LNCAP (cell line): ENCODE data around the gene NXF1.

ENCODE experiments used
- TF ChIP-seq, protein P1 (sequence below): fragments of 450-650 bp; IDR thresholded peaks from 2 replicates; pipeline ENCODE4 v1.5.1; 2017; ENCODE audit warnings: mild to moderate bottlenecking

NXF1 gene

DNA sequence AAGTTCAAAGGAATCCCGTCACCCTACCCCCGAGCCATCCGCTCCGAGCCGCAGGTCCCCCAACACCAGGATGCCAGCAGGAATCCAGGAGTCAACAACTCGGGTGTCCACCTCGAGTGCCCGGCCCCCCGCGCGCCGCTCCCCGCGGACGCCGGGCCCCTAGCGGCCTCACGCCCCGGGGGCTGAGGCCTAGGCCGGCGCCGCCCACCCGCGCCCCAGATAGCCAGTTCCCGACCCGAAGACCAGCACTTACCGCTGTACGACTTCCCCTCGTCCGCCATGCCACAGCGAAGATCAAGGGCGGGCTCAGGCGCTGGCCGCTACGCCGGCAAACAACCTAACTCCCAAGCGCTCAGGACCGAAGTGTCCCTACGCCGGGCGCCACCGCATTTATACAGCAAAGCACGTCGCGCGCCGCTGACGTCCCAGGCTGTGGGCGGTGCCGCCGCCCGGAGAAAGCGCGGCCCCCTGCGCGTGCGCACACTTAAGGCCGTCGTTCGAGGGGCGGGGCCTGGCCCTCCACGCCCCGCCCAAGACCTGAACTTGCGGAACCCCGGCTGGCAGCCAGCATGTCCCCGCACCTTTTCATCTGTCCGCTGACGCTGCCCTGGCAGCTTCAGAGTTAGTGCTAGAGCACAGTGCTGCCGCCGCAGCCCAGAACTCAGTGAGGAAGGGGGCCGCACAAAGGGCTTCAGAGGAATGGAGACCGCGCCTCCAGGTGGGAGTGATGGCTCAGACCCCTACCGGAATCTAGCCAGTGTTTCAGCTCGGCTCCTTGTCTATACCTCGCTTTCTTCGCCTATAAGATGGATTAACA is at the start of gene NXF1:
TSS of gene NXF1 (minus strand) at position 365 of the 817 bp plus-strand sequence. CDS start at position 281, 84 bp downstream.
- TF ChIP-seq, protein P1, sequence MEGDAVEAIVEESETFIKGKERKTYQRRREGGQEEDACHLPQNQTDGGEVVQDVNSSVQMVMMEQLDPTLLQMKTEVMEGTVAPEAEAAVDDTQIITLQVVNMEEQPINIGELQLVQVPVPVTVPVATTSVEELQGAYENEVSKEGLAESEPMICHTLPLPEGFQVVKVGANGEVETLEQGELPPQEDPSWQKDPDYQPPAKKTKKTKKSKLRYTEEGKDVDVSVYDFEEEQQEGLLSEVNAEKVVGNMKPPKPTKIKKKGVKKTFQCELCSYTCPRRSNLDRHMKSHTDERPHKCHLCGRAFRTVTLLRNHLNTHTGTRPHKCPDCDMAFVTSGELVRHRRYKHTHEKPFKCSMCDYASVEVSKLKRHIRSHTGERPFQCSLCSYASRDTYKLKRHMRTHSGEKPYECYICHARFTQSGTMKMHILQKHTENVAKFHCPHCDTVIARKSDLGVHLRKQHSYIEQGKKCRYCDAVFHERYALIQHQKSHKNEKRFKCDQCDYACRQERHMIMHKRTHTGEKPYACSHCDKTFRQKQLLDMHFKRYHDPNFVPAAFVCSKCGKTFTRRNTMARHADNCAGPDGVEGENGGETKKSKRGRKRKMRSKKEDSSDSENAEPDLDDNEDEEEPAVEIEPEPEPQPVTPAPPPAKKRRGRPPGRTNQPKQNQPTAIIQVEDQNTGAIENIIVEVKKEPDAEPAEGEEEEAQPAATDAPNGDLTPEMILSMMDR: no peak

DNA sequence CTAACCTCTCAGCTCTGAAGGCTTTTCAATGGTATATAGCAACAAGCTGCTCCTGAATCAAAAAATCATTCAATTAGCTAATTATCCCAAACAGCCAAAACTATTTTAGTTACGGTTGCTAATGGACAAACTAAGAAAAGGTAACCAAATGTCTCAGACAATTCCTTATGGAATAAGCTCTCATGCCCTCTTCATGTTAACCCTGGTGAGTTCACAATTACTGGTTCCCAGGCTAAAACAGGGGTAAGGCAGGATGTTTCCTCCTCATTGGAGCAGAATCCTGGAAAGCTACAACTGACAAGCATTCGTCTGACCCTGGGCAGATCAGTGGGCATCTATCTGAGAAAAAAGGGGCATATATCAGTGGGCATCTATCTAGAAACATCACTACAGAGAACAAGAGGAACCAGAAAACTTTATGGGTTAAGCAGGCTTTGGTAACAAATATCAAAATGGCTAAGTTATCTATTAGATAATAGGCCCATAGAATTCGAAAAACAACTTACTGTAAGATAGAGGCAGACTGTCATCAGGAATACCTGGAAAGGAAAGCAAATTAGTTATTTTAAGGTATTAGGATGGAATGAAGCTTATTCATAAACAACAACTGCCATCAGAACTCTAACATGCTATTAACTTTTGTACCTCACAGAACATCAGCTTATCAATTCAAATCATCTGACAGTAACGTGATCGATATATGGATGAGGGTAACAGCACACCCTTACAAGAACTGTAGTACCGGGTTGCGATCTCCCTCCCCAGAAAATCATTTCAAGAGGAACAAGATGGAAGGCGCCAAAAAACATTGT is 49.0 kb upstream of the NXF1 start:
- TF ChIP-seq, protein P1: no peak

GRCh38 chr11:62853279-62853965 is 48.2 kb upstream of the NXF1 start:
- TF ChIP-seq, protein P1: no peak

DNA sequence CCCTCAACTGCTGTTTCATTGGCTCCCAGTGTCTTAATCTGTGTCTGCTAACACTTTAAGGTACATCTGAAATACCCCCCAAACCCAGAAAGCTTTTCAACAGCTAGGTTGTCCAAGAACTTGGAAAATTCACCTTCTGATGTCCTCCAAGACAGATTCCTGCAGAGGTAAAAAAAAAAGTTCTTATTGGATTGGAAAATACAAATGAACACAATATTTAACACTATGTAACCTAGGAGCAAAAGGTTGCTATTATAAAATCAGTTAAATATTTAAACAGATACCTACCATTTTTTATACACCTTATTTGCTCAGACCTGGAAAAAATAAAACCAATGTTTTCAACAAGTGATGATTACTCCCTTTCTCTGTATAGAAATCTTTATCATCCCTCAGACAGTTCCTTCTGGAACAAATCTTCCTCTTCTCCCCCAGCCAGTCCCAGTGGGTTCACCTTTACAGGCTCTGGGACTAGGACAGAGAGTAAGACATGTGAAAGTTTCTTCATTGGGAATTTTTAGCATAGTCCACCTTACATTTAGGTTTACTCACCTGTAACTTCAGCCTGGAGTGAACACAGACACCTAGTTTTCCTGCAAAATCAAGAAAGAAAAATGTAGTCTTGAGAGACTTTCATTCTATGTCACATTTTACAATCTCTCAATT is 47.4 kb upstream of the NXF1 start:
- TF ChIP-seq, protein P1: no peak

- TF ChIP-seq, protein P1: no peak
Measured at GRCh38 chr11:62851807-62852522, 46.7 kb upstream of the NXF1 start.

DNA sequence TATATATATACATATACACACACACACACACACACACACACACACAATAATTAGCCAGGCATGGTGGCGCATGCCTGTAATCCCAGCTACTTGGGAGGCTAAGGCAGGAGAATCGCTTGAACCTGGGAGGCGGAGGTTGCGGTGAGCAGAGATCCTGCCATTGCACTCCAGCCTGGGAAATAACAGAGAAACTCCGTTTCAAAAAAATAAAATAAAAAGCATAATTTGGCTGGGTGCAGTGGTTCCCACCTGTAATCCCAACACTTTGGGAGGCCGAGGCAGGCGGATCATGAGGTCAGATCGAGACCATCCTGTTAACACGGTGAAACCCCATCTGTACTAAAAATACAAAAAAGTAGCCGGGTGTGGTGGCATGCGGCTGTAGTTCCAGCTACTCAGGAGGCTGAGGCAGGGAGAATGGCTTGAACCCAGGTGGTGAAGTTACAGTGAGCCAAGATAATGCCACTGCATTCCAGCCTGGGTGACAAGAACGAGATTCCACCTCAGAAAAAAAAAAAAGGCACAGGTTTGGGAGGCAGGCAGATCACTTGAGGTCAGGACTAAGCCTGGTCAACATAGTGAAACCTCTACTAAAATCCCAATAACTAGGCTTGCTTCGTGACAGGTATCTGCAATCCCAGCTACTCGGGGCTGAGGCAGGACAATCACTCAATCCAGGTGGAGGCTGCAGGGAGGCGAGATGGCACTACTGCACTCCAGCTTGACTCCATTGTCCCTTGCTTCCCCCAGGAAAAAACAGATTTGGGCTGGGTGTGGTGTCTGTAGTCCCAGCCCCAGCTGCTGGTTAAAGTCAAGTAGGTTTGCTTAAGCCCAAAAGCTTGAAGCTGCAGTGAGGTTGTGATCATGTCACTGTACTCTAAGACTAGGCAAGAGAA is 45.9 kb upstream of the NXF1 start:
- TF ChIP-seq, protein P1: no peak
